Ovary (tissue), 3 donors: ENCODE results near the gene HORMAD2.

Source experiments
- EP300 ChIP-seq: sonication (generic); formaldehyde crosslinking; IDR thresholded peaks from one replicate; pipeline ENCODE4 v1.6.1; 2017; ENCODE audit warnings: antibody characterized with exemption
- POLR2A ChIP-seq: fragments of 450-650 bp; IDR thresholded peaks from one replicate; pipeline ENCODE4 v1.6.1; 2017; ENCODE audit warnings: antibody characterized with exemption, mild to moderate bottlenecking, moderate library complexity
- TF ChIP-seq, protein P1 (sequence below), 3 donors: fragments of 450-650 bp in 2 of 3; fragments of 200-600 bp in 1 of 3; IDR thresholded peaks; one replicate each; pipeline versions ENCODE4 v1.5.1 to v1.8.0; 2016 to 2022; ENCODE audit warnings: antibody characterized with exemption in 3 of 3, mild to moderate bottlenecking in 1 of 3
- donor health status: DM: no; HTN: no; CAD: no.

DNA sequence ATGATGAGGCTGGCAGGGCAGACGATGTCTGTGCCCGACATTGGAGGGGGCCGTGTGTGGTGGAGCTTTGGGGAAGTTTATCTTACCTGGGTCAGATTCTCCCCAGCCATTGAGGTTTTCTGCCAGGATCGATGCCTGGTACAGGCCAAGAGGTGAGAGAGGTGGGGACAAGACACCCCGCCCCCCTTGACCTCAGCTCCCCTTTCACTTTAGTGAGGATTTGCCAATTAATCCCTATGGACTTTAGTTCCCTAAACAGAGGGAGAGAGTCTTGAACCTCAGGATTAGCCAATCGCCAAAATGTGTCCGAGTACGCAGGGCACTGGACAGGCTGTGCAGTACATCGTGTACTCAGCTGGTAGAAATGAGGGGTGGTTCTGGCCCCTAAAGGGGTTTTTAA, 541 bp downstream of the HORMAD2 start:
- no peak for TF ChIP-seq POLR2A
- no peak for TF ChIP-seq EP300
- TF ChIP-seq, protein P1, sequence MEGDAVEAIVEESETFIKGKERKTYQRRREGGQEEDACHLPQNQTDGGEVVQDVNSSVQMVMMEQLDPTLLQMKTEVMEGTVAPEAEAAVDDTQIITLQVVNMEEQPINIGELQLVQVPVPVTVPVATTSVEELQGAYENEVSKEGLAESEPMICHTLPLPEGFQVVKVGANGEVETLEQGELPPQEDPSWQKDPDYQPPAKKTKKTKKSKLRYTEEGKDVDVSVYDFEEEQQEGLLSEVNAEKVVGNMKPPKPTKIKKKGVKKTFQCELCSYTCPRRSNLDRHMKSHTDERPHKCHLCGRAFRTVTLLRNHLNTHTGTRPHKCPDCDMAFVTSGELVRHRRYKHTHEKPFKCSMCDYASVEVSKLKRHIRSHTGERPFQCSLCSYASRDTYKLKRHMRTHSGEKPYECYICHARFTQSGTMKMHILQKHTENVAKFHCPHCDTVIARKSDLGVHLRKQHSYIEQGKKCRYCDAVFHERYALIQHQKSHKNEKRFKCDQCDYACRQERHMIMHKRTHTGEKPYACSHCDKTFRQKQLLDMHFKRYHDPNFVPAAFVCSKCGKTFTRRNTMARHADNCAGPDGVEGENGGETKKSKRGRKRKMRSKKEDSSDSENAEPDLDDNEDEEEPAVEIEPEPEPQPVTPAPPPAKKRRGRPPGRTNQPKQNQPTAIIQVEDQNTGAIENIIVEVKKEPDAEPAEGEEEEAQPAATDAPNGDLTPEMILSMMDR (IDR thresholded peaks at IDR 0.05) = no peak
